Non-pigmented ciliary epithelial cell (primary cell): Measurements from ENCODE around the gene PCDH17.

ENCODE experiments used
- DNase-seq: peaks from one replicate; pipeline ENCODE4 v3.0.0-alpha.2; 2010; ENCODE audit warnings: low read depth

The PCDH17 gene, protein sequence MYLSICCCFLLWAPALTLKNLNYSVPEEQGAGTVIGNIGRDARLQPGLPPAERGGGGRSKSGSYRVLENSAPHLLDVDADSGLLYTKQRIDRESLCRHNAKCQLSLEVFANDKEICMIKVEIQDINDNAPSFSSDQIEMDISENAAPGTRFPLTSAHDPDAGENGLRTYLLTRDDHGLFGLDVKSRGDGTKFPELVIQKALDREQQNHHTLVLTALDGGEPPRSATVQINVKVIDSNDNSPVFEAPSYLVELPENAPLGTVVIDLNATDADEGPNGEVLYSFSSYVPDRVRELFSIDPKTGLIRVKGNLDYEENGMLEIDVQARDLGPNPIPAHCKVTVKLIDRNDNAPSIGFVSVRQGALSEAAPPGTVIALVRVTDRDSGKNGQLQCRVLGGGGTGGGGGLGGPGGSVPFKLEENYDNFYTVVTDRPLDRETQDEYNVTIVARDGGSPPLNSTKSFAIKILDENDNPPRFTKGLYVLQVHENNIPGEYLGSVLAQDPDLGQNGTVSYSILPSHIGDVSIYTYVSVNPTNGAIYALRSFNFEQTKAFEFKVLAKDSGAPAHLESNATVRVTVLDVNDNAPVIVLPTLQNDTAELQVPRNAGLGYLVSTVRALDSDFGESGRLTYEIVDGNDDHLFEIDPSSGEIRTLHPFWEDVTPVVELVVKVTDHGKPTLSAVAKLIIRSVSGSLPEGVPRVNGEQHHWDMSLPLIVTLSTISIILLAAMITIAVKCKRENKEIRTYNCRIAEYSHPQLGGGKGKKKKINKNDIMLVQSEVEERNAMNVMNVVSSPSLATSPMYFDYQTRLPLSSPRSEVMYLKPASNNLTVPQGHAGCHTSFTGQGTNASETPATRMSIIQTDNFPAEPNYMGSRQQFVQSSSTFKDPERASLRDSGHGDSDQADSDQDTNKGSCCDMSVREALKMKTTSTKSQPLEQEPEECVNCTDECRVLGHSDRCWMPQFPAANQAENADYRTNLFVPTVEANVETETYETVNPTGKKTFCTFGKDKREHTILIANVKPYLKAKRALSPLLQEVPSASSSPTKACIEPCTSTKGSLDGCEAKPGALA (N-terminal part only)

DNA sequence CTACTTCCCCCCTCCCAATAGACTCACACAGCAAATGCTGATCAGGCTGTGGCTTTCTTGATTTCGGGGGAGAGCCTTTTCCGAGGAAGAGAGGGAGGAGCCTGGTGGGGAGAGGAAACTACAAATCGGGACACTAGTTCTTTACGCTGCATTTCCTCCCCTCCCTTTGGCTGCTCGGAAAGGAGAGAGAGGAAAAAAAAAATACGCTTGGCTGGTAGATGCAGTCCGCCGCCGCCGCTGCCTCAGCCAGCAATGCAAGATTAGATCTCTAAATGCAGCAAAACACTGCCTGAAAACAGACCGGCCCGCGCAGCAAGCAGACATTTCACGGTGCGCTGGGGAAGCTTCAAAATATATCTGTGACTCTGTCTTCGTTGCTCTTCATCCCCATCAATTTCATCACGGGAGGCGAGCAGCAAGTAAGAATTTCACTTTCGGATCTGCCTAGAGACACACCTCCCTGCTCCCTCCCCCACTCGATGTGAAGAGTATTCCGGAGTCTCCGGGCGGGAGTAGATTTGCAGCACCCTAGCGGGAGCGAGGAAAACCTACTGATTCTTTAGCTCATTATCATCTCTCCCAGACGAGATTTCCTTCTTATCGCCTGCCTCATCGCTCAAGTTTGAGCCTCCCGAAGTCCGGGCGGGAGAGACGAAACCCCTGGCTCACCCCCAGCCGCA lies at the start of gene PCDH17:
Gene PCDH17, plus strand, starts transcription at position 149 of the 680 bp plus-strand sequence. CDS start 803 bp downstream, outside the sequence.
- no peak for DNase-seq

GRCh38 chr13:57582032-57582431 lies 49.5 kb upstream of the PCDH17 start:
- DNase-seq, result no peak

- DNase-seq, result no peak
Observed at GRCh38 chr13:57583529-57583928, 48.0 kb upstream of the PCDH17 start.

DNA sequence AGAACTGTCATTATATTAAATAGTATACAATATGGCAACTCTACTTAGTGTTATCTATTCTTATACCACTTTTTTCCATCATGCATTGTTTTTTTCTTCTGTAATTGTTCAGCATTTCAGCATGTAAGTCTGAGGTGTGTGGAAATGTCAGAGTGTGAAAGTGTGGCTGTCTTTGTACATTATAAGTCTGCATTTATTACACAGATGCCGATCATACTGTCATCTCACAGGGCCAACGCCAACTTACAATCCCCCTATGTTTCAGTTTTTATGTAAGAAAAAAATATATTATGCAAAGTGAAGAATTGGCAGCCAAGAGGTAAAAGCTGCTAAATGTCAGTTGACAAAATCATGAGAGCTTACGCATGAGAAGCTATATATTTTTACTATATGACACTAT lies 42.9 kb upstream of the PCDH17 start:
- no peak for DNase-seq

DNA sequence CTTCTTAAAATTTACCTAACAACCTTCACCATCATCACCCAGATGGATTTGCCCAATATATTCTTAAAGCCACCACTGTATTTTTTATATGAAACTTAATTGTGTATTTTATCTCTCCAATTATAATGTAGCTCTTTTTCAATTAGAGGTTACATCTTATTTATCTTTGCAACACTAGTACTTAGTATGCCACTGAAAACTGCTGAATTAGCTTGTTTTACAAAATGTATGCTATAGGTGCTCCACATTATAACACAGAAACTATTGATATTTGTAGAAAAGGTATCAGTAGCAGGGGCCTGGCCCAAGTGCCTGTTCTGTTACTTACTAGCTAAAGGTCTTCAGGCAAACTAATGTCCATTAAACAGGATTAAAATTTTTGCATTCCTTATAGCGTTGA lies 35.8 kb upstream of the PCDH17 start:
- no peak for DNase-seq

DNA sequence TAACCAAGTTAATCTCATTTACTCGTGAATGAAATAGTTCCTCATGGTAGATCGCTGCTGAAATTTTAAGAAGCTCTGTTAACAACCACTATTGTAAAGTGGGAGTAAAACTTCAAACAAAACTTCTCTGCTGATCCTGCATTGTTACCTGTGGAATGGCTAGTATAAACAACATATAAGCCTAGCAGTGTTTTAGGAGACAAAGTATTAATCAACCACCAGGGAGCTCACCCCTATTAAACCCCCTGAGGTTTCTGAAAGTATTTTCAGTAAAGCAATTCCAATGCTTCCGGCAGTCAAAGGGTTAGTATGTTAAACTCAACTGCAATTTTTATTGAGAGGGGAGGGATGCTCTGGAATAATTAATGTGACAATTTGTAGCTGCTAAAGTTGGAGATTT lies 30.0 kb upstream of the PCDH17 start:
- DNase-seq, result no peak

DNA sequence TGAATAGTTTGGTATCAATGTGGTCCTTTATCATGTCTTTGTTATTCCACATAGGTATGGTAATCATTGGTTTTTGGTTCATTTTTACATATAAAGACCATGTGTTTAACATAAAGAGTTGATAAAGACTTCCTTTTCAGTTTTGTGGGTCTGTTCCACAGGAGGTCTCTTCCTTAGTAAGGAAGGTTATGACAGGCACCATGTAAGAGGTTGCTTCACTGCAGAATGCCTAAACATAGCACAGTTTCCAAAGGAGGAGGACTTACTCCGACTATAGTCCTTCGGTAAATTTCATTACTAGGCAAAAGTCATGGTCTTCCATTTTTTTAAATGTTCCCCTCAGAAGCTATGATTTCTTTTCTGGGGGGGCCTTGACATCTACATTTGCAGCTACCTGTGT lies 27.1 kb upstream of the PCDH17 start:
- no peak for DNase-seq

GRCh38 chr13:57611969-57612368 lies 19.6 kb upstream of the PCDH17 start:
- DNase-seq, result no peak

DNA sequence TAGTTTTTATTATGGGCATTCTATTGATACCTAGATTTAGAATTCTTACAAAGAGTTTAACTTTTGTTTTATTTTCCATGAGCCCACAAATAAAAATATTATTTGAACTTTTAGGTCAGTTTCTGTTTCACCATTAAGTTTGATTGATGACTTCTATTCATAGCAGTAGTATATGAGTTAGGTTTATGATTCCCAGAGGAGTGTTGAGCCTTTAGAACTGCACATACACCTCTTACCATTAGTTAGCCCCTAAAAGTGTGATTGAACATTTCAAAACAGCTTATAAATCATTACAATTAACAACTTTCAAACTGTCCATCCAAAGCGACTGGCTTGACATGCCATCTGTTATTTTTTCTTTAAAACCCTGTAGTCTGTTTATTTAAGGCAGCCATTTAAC lies 19.0 kb upstream of the PCDH17 start:
- DNase-seq, result no peak

DNA sequence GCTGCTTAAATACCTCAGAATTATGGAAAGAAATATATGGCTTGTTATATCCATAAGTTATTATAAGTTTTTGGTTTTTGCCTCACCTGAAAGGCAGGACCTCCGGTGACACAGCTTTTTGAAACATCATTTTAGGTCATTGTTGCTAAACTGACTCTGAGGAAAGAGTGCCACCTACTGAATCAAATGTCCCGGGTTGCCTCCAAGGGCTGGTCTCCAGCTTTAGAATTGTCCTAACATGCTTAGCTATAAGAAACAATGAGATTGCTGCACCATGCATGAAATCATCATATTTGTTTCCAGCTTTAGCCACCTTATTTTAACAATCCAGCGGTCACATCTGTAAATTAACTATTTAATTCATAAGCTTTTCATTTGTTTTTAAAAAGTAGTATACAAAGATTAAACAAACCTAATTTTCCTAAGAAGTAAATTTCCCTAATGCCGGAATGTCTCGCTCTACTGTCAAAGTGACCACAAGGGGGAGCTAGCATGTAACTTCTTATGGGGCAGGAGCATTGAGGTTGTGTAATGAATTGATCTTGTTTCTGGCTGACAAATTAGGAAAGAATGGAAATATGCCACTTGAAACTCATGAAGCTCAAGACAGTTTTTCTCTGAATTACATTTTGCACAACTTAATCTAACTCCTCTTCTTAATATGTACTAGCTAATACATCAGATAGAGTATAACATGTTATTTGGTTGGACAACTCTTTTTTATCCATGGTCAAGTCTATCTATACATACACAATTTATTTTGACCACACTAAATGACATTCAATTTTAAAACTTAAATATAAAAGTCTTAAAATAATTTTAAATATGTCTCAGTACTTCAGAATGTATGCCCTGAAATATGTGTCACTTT lies 6.7 kb upstream of the PCDH17 start:
- no peak for DNase-seq

- no peak for DNase-seq
Observed at GRCh38 chr13:57627663-57628062, 3.9 kb upstream of the PCDH17 start.

DNA sequence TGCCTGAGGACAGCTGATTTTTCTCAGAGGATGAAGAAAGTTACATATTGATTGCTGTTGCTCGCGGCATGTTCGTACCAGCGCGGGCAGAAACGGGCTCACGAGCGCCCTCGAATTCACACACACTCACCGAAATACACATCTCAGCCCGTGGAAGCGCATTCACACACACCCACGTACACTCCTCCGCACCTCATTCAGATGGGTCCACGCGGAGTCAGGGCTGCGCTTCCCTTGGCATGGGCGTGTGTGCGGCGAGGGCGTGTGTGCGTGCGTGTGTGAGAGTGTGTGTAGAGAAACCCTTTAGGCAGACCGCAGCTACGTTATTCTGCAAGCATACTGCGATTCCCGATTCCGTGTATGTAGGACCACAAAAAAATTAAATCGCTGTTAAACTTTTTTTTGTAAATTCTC lies 2.1 kb upstream of the PCDH17 start:
- no peak for DNase-seq

DNA sequence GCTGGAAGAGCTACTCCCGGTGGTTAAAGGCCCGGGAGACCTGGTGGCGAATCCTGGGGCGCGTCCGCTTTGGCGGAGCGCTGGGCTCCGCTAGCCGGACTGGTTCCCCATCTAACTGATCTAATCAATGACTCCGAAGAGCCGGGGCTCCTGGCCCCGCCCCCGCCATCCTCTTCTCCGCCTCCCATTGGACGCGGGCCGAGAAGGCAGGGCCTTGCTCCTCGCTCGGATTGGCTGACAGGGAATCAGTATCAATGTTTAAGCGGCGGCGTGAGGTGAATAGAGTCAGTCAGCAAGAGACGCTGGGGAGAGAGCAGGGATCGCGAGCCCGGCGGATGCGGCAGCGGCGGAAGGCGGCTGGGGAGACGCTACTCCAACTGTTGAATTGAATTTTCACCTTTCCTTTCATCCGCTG lies 1.7 kb upstream of the PCDH17 start:
- DNase-seq, result no peak

GRCh38 chr13:57630661-57631595 lies 616 bp upstream of the PCDH17 start:
- DNase-seq, result no peak

DNA sequence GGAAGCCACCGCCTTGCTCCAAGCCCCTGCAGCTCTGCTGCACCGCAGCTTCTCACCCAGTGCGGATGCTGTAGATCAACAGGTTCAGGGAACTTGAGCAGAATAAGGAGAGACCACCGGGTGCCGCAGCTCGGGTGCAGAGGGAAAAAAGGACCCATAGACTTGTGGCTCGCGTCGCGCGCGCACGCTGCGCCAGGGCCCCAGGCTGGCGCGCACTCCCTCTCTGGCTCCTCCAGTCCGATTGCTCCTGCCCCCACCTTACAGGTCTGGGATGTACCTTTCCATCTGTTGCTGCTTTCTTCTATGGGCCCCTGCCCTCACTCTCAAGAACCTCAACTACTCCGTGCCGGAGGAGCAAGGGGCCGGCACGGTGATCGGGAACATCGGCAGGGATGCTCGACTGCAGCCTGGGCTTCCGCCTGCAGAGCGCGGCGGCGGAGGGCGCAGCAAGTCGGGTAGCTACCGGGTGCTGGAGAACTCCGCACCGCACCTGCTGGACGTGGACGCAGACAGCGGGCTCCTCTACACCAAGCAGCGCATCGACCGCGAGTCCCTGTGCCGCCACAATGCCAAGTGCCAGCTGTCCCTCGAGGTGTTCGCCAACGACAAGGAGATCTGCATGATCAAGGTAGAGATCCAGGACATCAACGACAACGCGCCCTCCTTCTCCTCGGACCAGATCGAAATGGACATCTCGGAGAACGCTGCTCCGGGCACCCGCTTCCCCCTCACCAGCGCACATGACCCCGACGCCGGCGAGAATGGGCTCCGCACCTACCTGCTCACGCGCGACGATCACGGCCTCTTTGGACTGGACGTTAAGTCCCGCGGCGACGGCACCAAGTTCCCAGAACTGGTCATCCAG lies 964 bp downstream of the PCDH17 start:
- no peak for DNase-seq

- DNase-seq, result no peak
Observed at GRCh38 chr13:57633141-57633949, 1.8 kb downstream of the PCDH17 start.

DNA sequence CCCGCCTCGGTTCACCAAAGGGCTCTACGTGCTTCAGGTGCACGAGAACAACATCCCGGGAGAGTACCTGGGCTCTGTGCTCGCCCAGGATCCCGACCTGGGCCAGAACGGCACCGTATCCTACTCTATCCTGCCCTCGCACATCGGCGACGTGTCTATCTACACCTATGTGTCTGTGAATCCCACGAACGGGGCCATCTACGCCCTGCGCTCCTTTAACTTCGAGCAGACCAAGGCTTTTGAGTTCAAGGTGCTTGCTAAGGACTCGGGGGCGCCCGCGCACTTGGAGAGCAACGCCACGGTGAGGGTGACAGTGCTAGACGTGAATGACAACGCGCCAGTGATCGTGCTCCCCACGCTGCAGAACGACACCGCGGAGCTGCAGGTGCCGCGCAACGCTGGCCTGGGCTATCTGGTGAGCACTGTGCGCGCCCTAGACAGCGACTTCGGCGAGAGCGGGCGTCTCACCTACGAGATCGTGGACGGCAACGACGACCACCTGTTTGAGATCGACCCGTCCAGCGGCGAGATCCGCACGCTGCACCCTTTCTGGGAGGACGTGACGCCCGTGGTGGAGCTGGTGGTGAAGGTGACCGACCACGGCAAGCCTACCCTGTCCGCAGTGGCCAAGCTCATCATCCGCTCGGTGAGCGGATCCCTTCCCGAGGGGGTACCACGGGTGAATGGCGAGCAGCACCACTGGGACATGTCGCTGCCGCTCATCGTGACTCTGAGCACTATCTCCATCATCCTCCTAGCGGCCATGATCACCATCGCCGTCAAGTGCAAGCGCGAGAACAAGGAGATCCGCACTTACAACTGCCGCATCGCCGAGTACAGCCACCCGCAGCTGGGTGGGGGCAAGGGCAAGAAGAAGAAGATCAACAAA lies 2.6 kb downstream of the PCDH17 start:
- no peak for DNase-seq
